ENCODE results near the gene GADD45G.

The GADD45G gene

GRCh38 chr9:89562186-89562814, 42.5 kb upstream of the GADD45G start (continued):
- TF ChIP-seq TSHZ2 (CRISPR knock-in tag; IDR thresholded peaks at IDR 0.05) (no peak), ZC3H10 (CRISPR knock-in tag; IDR thresholded peaks at IDR 0.05) (no peak)

GRCh38 chr9:89563571-89564345, 41.1 kb upstream of the GADD45G start:
- ATAC-seq = no peak
- TF ChIP-seq ZNF8 (CRISPR knock-in tag; IDR thresholded peaks at IDR 0.05) (no peak), ESRRG (CRISPR knock-in tag; IDR thresholded peaks at IDR 0.05) (no peak), TCF4 (CRISPR knock-in tag; IDR thresholded peaks at IDR 0.05; ENCODE audit: borderline replicate concordance) (no peak), BACH2 (CRISPR knock-in tag; IDR thresholded peaks at IDR 0.05; ENCODE audit: borderline replicate concordance) (no peak), ZFP30 (CRISPR knock-in tag; IDR thresholded peaks at IDR 0.05) (no peak), GLIS3 (CRISPR knock-in tag; IDR thresholded peaks at IDR 0.05) (no peak), ZFP3 (CRISPR knock-in tag; IDR thresholded peaks at IDR 0.05) (no peak), PPARA (CRISPR knock-in tag; IDR thresholded peaks at IDR 0.05; ENCODE audit: borderline replicate concordance) (no peak), SNAI2 (CRISPR knock-in tag; IDR thresholded peaks at IDR 0.05) (no peak), OSR1 (CRISPR knock-in tag; IDR thresholded peaks at IDR 0.05) (no peak), TOX (CRISPR knock-in tag; IDR thresholded peaks at IDR 0.05; ENCODE audit: borderline replicate concordance) (no peak), CSDC2 (CRISPR knock-in tag; IDR thresholded peaks at IDR 0.05) (no peak), ISL1 (CRISPR knock-in tag; IDR thresholded peaks at IDR 0.05) (no peak)
- TF ChIP-seq, protein P1, sequence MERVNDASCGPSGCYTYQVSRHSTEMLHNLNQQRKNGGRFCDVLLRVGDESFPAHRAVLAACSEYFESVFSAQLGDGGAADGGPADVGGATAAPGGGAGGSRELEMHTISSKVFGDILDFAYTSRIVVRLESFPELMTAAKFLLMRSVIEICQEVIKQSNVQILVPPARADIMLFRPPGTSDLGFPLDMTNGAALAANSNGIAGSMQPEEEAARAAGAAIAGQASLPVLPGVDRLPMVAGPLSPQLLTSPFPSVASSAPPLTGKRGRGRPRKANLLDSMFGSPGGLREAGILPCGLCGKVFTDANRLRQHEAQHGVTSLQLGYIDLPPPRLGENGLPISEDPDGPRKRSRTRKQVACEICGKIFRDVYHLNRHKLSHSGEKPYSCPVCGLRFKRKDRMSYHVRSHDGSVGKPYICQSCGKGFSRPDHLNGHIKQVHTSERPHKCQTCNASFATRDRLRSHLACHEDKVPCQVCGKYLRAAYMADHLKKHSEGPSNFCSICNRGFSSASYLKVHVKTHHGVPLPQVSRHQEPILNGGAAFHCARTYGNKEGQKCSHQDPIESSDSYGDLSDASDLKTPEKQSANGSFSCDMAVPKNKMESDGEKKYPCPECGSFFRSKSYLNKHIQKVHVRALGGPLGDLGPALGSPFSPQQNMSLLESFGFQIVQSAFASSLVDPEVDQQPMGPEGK (CRISPR knock-in tag; IDR thresholded peaks at IDR 0.05; ENCODE audit: borderline replicate concordance) = no peak
- TF ChIP-seq, protein P2, sequence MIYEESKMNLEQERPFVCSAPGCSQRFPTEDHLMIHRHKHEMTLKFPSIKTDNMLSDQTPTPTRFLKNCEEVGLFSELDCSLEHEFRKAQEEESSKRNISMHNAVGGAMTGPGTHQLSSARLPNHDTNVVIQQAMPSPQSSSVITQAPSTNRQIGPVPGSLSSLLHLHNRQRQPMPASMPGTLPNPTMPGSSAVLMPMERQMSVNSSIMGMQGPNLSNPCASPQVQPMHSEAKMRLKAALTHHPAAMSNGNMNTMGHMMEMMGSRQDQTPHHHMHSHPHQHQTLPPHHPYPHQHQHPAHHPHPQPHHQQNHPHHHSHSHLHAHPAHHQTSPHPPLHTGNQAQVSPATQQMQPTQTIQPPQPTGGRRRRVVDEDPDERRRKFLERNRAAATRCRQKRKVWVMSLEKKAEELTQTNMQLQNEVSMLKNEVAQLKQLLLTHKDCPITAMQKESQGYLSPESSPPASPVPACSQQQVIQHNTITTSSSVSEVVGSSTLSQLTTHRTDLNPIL (CRISPR knock-in tag; IDR thresholded peaks at IDR 0.05; ENCODE audit: low read depth) = no peak

- no peak for ATAC-seq
Observed at GRCh38 chr9:89564346-89564878, 40.4 kb upstream of the GADD45G start.

More at GRCh38 chr9:89564346-89564878, 40.4 kb upstream of the GADD45G start:
- TF ChIP-seq ZC3H10 (CRISPR knock-in tag; IDR thresholded peaks at IDR 0.05) (no peak), OSR1 (CRISPR knock-in tag; IDR thresholded peaks at IDR 0.05) (no peak), ZNF8 (CRISPR knock-in tag; IDR thresholded peaks at IDR 0.05) (no peak), BACH2 (CRISPR knock-in tag; IDR thresholded peaks at IDR 0.05; ENCODE audit: borderline replicate concordance) (no peak), ARNTL (CRISPR knock-in tag; IDR thresholded peaks at IDR 0.05; ENCODE audit: borderline replicate concordance, low read depth) (no peak), GLIS3 (CRISPR knock-in tag; IDR thresholded peaks at IDR 0.05) (no peak), ZNF70 (CRISPR knock-in tag; IDR thresholded peaks at IDR 0.05) (no peak), ESRRG (CRISPR knock-in tag; IDR thresholded peaks at IDR 0.05) (no peak), ZFP3 (CRISPR knock-in tag; IDR thresholded peaks at IDR 0.05) (no peak), ZFP30 (CRISPR knock-in tag; IDR thresholded peaks at IDR 0.05) (no peak), ISL1 (CRISPR knock-in tag; IDR thresholded peaks at IDR 0.05) (no peak), SNAI2 (CRISPR knock-in tag; IDR thresholded peaks at IDR 0.05) (no peak), TOX (CRISPR knock-in tag; IDR thresholded peaks at IDR 0.05; ENCODE audit: borderline replicate concordance) (no peak), TCF4 (CRISPR knock-in tag; IDR thresholded peaks at IDR 0.05; ENCODE audit: borderline replicate concordance) (no peak), ZNF565 (CRISPR knock-in tag; conservative IDR thresholded peaks at IDR 0.05; ENCODE audit: low read depth) (no peak), RARB (CRISPR knock-in tag; IDR thresholded peaks at IDR 0.05) (no peak)
- TF ChIP-seq, protein P2 (CRISPR knock-in tag; IDR thresholded peaks at IDR 0.05; ENCODE audit: low read depth) = no peak
- TF ChIP-seq, protein P3, sequence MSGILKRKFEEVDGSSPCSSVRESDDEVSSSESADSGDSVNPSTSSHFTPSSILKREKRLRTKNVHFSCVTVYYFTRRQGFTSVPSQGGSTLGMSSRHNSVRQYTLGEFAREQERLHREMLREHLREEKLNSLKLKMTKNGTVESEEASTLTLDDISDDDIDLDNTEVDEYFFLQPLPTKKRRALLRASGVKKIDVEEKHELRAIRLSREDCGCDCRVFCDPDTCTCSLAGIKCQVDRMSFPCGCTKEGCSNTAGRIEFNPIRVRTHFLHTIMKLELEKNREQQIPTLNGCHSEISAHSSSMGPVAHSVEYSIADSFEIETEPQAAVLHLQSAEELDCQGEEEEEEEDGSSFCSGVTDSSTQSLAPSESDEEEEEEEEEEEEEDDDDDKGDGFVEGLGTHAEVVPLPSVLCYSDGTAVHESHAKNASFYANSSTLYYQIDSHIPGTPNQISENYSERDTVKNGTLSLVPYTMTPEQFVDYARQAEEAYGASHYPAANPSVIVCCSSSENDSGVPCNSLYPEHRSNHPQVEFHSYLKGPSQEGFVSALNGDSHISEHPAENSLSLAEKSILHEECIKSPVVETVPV (CRISPR knock-in tag; IDR thresholded peaks at IDR 0.05) = no peak
- TF ChIP-seq, protein P1 (CRISPR knock-in tag; IDR thresholded peaks at IDR 0.05; ENCODE audit: borderline replicate concordance) = no peak

Data from SK-N-SH treated with all-trans-retinoic acid at 6 μM for 48 hours (cell line).